GM21515 (cell line): Measurements from ENCODE around the gene NSUN4.
"Not testable (repeated sequence)": the region's sequence is repeated elsewhere in the genome, so short reads cannot be mapped to it uniquely, and the experiment has no call there.

Experiments
- ATAC-seq: cut with Tn5 transposase; IDR thresholded peaks from one replicate; pipeline ENCODE4 v1.9.1; 2021; ENCODE audit not compliant: unreplicated experiment

NSUN4 gene

DNA sequence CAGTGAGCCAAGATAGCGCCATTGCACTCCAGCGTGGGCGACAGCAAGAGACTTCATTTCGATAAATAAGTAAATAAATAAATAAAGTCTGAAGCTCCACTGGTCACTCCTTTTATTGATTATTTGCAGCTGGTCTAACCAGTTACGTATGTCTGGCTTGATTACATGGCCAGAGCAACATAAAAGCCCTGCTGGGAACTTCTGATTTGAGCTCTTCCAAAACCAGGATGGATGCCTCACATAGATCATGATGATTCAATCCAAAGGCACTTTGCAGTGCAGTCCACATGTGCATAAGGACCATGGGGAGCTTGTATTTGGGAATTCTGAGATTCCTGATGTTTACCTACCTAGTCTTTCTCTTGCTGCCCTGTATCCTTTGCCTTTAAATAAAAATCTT, 24.0 kb downstream of the NSUN4 start:
- no peak for ATAC-seq

DNA sequence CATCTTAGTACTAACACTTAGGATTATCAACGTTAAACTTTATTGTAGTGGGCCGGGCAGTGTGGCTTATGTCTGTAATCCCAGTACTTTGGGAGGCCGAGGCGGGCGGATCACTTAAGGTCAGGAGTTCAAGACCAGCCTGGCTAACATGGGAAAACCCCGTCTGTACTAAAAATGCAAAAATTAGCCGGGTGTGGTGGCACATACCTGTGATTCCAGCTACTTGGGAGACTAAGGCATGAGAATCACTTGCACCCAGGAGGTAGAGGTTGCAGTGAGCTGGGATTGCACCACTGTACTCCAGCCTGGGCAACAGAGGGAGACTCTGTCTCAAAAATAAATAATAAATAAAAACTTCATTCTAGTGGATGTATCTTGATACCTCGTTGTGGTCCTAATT, 25.2 kb downstream of the NSUN4 start:
- not testable (repeated sequence) for ATAC-seq

DNA sequence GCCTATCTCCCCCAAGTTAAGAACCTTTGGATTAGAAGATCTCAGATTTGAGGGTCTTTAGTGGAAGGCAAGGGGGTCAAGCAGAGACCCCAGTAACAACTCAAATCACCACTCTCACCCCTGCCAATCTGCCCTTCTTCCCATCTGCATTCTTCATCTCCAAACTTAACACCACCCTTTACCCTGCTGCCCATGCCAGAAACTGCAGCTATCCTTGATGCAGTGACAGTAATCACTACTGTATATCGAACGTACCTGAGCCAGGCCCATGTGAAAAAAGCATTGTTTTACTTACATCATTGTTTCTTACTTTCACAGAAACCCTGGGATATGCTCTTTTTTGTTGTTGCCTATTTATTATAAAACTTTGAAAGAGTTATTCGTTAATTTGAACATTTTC, 26.5 kb downstream of the NSUN4 start:
- ATAC-seq = no peak

DNA sequence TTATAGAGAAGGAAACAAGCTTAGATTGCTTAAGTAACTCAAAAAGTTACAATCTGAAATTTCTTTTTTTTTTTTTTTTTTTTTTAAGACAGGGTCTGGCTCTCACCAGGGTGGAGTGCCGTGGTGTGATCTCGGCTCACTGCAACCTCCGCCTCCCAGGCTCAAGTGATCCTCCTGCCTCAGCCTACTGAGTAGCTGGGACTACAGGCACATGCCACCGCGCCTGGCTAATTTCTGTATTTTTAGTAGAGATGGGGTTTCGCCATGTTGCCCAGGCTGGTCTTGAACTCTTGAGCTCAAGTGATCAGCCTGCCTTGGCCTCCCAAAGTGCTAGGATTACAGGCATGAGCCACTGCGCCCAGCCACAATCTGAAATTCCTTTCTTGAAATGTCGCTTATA, 27.1 kb downstream of the NSUN4 start:
- not testable (repeated sequence) for ATAC-seq

DNA sequence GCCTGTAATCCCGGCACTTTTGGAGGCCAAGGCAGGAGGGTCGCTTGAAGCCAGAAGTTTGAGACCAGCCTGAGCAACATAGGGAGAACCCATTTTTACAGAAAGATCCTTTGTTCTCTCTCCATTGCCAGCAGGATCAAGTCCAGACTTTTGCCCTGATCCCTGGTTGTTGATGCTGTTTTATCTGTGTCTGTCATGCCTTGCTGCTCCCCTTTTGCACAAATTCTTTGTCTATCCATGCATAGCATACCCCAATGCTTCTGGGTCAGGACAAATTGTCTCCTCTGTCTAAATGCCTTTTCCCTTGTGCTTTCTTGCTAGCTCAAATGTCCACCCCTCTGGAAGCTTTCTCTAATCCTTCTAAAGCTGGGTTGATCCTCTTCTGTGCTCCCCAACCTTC, 28.2 kb downstream of the NSUN4 start:
- no peak for ATAC-seq

DNA sequence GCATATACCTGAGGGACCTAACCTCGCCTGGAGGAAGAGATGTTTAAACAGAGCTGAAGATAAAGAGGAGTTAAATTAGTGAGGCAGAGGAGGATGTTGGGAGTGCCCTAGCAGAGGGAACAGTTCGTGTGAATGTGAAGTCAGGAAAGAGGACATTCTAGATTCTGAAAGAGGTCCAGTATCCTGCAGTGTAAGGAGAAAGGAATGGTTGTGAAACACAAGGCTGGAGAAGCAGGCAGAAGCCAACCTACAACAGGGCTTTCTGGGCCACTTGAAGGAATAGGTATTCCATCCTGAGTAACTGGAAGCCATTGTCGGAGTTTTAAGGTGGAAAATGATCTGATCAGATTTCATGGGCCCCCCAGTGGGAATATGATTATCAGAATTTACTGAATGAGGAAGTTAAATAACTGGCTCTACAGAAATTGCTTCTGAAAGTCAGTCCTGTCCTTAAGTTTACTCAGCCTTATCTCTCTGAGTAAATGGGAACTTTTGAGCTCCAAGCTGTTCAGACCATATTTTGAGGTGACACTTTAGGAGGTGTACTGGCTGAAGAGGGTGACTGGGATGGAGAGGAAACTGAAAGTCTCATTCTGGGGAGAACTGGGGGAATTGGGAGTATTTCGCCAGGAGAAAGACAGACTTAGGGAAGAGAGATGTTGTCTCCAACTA, 29.1 kb downstream of the NSUN4 start:
- peak; percentile 20 for ATAC-seq

DNA sequence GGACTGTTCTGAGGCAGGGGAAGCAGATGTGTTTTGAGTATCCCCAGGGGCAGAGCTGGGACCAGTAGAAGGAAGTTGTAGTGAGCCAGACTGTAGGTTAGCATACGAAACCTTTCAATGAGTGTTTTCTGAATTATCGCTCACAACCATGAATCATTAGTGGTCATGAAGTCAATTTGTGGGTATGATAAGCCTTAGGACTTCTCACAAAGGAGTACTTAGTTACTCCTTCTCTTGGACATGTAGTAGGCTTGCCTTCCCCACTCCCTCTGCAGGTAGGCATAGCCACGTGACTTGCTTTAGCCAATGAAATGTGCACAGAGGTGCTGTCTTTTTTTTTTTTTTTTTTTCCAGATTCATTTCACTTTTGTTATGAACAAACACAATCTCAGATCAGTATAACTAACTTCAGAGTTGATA, 29.6 kb downstream of the NSUN4 start:
- peak; percentile 52 for ATAC-seq

DNA sequence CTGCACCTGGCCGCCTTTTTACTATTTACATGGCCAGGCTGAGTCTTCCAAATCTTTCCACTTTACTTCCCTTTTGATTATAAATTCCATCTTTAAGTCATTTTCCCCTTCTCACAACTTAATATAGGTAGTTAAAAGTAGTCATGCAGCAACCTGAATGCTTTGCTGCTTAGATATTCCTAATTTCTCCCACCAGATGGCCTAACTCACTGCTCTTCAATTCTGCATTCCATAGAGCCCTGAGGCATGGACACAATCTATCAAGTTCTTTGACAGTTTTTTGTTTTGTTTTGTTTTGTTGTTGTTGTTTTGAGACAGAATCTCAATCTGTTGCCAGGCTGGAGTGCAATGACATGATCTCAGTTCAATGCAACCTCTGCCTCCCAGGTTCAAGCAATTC, 31.8 kb downstream of the NSUN4 start:
- no peak for ATAC-seq

DNA sequence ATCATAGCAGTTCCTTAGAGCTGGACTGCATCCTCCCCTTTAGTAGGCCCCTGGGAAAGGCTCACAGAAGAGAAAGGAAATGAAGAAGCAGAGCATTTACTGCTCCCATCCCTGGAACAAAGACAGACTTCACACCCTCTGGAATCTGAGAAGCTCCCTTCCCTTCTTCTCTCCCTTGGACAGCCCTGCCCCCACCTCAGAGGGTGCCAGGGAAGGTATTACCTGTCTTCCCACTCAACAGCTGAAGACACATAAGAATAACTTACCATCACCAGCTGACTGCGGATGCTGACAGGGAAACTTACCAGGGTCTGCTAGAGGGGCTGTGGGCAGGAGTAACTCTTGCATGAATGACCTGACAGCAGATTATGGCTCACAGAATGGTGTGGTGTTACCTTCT, 39.4 kb downstream of the NSUN4 start:
- ATAC-seq = no peak

DNA sequence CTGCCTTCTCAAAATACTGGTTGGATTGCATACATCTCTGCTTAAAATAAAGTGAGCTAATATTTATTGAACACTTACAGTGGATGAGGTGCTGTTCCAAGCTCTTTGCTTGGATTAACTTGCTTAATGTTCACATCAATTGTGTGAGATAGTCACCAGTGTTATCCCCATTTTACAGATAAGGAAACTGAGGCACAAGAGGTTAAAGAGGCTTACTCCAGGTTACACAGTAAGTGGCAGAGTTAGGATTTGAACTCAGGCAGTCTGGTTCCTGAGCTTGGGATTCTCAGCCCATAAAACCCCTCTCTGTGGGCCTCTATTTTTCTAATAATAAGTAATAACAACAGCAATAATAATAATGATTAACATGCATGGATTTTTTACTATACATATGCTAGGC, 39.9 kb downstream of the NSUN4 start:
- no peak for ATAC-seq

DNA sequence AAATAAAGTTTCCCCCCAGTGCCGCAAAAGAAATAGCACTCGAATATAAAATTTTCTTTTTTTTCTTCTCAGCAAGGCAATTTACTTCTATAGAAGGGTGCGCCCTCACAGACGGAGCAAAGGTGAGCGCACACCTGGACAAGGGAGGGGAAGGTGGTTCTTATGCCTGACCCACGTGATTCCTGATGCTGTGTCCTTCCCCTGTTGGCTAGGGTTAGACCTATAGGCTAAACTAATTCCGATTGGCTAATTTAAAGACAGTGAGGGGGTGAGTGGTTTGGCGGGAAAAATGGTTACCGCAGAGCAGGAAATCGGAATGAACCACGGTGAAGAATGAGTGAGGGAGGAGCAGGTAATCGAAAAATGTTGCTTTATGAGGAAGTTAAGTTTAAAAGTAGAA, 52.9 kb downstream of the NSUN4 start:
- no peak for ATAC-seq

DNA sequence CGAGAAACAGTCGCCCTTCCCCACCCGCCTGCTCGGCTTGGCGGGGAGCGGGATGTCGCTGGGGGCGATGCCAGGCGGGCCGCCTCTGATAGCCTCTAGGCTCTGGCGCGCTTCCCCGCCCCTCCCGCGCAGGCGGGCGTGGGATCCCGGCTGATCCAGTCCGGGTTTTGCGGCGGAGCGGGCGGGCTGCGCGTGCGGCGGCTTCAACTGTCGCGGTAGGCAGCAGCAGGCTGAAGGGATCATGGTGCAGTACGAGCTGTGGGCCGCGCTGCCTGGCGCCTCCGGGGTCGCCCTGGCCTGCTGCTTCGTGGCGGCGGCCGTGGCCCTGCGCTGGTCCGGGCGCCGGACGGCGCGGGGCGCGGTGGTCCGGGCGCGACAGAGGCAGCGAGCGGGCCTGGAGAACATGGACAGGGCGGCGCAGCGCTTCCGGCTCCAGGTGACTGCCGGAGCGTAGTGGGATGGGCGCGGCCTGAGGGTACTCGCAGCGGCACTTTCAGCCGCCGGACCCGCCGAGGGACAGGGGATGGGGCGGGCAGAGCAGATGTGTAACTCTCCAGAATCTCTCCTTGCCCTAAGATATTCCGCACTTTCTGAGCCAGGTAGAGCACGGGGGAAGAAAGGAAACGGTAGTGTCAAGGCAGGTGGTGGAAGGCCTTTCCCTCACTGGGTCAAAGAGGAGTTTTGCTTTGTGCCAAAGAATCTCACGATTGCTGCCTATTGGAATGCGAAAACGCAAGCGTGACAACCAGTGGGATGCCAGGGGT, 53.7 kb downstream of the NSUN4 start, which contains the start of gene FAAH:
Gene FAAH, plus strand, starts transcription at position 210 of the 764 bp plus-strand sequence. Its CDS starts 32 bp downstream, at position 242.
- ATAC-seq = no peak

DNA sequence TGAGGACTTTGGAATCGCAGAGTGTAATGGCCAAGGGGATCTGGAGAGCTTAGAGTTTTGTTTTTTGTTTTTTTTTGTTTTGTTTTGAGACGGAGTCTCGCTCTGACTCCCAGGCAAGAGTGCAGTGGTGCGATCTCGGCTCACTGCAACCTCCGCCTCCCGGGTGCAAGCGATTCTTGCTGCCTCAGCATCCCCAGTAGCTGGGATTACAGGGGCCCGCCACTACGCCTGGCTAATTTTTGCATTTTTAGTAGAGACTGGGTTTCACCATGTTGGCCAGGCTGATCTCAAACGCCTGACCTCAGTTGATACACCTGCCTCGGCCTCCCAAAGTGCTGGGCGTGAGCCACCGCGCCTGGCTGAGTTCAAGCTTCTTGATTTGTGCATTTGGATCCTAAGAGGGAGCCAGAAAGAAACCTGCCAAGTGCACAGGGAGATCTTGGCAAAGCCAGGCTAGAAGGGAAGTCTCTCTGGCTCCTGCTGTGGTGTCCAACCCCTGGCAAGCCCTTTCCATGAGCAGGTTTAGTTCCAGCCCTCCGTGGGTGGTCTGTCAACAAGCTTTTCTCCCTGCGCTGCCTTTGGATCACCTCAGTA, 54.4 kb downstream of the NSUN4 start:
- ATAC-seq = no peak

DNA sequence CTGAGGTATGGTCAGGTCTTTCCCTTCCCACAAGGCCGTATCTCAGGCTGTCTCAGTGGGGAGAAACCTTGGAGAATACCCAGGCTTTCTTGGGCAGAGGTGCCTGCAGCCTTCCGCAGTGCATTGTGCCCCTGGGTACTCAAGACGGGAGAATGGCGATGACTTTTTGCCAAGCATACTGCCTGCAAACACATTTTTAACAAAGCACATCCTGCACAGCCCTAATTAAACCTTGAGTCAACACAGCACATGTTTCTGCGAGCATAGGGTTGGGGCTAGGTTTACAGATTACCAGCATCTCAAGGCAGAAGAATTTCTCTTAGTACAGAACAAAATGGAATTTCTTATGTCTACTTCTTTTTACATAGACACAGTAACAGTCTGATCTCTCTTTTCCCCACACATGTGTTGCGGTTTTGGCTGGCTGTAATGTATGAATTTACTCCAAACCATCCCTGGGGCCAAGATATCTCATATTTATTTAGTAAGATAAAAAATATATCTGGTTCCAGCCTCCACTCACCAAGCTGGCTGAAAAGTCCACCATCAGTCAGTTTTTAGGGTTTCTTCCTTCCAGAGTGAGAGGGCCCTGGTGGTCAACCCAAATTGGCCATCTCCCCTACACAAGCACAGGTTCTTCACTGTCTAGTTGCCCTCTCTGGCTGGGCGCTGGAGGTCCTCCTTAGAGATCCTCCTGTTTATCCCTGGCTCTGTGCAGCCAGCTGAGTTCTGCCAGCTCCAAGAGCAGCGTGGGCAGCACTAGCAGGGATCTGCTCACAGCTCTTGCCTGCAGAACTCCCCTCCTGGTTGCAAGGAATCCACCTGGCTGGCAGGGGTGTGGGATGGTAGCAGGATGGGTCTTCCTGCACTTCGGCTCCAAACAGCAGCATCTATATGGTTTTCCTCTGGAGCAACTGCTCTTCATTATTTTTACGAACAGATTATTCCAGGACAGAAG, 56.1 kb downstream of the NSUN4 start:
- no peak for ATAC-seq

DNA sequence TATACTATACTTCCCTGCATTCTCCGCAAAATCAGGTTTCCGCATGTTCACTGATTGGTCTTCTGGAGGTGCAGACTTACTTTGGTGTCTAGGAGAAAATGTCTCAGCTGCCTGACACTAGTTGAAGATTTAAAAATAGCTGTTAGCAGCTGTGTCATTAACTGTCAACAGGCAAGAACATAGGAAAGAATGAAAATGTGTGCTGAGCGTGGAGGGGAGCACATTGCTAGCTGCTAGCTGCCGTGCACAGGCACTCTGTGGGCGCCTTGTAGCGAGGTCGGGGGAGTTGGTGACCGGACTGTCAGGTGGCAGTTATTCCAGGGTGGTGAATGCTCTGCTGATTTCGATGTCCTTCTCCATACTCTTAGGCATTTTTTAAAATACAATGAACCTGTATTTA, 58.7 kb downstream of the NSUN4 start:
- no peak for ATAC-seq

DNA sequence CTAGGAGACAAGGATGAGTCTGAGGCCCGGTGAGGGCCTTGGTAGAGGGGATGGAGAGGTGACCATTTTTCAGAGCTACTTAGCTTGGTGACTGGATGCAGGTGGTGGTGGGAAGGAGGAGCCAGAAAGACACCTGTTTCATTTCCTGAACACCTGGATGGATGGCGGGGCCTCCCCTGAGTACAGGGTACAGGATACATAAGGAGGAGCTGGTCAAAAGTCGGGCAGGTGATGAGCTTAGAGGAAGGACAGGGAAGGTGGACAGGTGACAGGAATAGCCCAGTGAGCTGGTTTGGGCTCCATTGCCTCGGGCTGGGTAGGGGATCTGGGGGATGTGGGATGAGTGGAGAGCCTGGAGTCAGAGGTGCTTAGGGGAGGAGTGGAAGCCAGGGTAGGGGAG, 59.8 kb downstream of the NSUN4 start:
- no peak for ATAC-seq

DNA sequence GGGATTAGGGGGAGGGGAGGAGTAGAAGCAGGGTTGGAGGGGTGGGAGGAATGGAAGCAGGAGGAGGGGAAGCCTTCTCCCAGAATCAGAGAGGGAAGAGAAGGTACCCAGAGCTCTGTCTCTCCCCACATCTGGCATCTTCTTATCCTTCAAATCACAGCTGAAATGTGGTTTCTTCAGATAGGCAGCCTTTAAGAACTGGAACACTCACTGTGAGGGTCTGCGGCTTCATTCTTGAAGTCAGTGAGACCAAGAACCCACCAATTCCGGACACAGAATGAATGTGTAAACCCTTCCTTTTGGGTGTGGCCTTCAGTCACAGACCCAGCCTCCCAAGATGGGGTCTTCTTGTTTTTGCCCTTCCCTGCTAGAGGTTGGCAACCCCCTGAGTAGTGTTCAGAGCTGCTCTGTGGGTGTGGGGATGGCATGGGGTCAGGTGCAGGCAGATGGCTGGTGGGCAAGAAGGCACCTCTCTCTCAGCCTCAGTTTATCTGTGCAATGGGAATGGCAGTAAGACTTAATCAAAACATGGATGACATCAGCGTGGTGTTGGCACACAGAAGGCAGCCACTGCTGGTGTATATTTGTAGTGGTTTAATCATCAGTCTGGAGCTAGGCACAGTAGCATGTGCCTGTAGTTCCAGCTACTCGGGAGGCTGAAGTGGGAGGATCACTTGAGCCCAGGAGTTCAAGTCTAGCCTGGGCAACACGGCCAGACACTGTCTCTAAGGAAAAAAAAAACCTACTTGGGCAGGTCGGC, 60.7 kb downstream of the NSUN4 start:
- no peak for ATAC-seq

DNA sequence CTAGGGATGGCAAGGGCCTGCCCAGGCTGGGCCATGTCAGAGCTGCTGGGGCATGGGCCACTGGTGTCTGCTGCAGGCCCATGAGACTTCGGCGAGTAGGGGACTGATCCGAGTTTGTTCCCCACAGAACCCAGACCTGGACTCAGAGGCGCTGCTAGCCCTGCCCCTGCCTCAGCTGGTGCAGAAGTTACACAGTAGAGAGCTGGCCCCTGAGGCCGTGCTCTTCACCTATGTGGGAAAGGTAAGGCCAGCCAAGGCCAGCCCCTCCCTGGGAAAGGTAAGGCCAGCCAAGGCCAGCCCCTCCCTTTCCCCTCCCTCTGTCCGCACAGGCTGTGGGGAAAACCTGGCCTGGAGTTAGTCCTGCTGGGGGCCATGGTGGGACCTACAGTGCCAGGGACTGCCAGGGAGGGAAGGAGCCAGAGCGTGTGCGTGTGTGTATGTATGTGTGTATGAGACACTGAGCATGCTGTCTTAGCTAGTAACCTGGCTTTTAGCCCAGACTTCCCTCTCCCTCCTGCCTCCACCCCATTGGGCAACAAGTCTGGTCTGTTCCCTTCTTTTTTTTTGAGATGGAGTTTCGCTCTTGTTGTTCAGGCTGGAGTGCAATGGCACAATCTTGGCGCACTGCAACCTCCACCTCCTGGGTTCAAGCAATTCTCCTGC, 61.5 kb downstream of the NSUN4 start:
- no peak for ATAC-seq

DNA sequence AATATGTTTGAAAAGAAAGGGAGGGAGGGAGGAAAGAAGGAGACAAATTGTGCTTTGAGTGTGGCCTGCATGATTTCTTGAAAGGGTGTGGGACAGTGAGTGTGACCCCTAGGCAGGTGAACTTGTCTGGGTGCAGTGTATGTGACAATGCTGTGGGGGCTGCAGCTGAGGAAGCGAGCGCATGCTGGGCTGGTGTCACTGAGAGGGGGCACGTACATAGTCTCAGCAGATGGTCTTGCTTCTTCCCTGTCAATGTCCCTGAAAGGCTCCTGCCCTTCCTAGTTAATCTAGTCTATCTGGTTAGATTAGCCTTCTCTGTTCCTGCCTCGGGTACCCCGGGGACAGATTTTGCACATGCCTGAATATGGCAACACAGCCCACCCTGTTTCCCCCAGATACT, 63.3 kb downstream of the NSUN4 start:
- no peak for ATAC-seq
